ENCODE data around the gene SAYSD1. TPM values are rescaled to one million over a fixed set of nuclear protein-coding genes. Genes with fewer than 3 reads are reported as not detected.
A peak's percentile ranks its signal among the peaks of the same experiment; 100 is the strongest.

Gene SAYSD1
- total and polyA plus RNA-seq, 2 experiments from 2014 or later, result 14.4 to 20.2 TPM

DNA sequence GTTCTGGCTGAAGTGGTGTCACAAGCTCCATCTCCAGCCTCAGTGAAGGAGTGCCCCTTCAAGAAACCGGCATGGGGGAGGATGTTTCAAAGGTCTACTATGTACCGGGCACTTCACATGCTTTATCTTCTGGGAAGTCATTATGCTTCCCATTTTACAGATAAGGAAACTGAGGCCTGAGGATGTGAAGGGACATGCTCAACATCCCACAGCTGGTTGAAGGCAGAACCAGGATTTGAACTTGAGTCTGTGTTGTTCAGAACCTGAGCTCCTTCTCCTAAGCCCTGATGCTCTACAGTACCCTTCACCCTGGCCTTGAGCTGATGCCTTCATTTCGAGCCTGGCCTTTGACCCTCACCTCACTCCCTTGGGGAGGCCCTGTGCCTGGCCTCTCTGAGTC is 53.4 kb downstream of the SAYSD1 start:
- Histone ChIP-seq H4K20me1 (ENCODE audit: insufficient read depth) (no peaks in the 10 kb centered on the region), H3K9me2 (ENCODE audit: insufficient read depth) (no peaks in the 10 kb centered on the region), H3K9ac (no peak overlapping the region), H3K79me2 (ENCODE audit: insufficient read depth) (no peaks in the 10 kb centered on the region), H3F3A (ENCODE audit: insufficient read depth) (no peaks in the 10 kb centered on the region), H3K9me3 (ENCODE audit: low read depth) (no peaks in the 10 kb centered on the region), H3K27ac (no peak overlapping the region), H3K4me1 (ENCODE audit: insufficient read depth) (no peaks in the 10 kb centered on the region), H3K4me3 (no peak overlapping the region), H3K27me3 (replicated peaks; ENCODE audit: insufficient read depth) (0 out of 2 replicates have a peak, but pooled peaks cover 6% of the 10 kb centered on the region), H2AFZ (no peak overlapping the region), H3K36me3 (ENCODE audit: low read depth) (no peaks in the 10 kb centered on the region), H3K4me2 (ENCODE audit: unreplicated experiment) (no peak overlapping the region)
- 76 to 80% methylated on average over 3 of the region's 3 CpGs for WGBS, 2 experiments (ENCODE audit: low coverage in 1 of 2, low lambda C conversion rate in 2 of 2, missing lambda C conversion rate in 2 of 2)
- no peak for TF ChIP-seq EZH2 (IDR thresholded peaks at IDR 0.05; ENCODE audit: insufficient read depth, poor library complexity, severe bottlenecking)
- no peak for TF ChIP-seq EZH2phosphoT487 (IDR thresholded peaks at IDR 0.05; ENCODE audit: insufficient read depth, low read depth)
- no peak for DNase-seq
- in situ Hi-C loops (cut with MboI), result no loop called here

DNA sequence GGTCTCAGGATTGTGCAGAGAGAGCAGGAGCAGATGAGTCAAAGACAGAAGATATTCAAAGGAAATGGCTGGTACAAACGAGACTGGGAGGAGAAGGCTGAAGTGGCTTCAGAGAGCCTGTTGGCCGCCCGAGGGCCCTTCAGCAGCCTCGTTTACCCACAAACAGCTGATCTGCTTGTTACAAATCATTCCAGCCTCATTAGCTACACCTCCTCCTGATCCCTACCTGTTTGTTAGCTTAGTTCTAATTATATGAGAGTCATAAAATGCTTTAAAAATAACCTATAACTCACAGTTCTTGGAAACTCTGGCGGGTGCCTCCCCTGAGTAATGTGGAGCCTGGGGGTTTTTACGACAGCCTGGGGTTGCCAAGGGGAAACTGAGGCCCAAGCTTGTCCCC is 53.8 kb downstream of the SAYSD1 start:
- H3K9me3 ChIP-seq (ENCODE audit: low read depth), result no peaks in the 10 kb centered on the region
- H3K36me3 ChIP-seq (ENCODE audit: low read depth), result no peaks in the 10 kb centered on the region
- DNase-seq, result no peak
- no peak overlapping the region for H2AFZ ChIP-seq
- TF ChIP-seq EZH2 (IDR thresholded peaks at IDR 0.05; ENCODE audit: insufficient read depth, poor library complexity, severe bottlenecking), result no peak
- no peak for TF ChIP-seq EZH2phosphoT487 (IDR thresholded peaks at IDR 0.05; ENCODE audit: insufficient read depth, low read depth)
- 31 to 32% methylated on average over 6 of the region's 6 CpGs for WGBS, 2 experiments (ENCODE audit: low coverage in 1 of 2, low lambda C conversion rate in 2 of 2, missing lambda C conversion rate in 2 of 2)
- H3K79me2 ChIP-seq (ENCODE audit: insufficient read depth), result no peaks in the 10 kb centered on the region
- H3K4me1 ChIP-seq (ENCODE audit: insufficient read depth), result no peaks in the 10 kb centered on the region
- H3K27ac ChIP-seq, result no peak overlapping the region
- H3F3A ChIP-seq (ENCODE audit: insufficient read depth), result no peaks in the 10 kb centered on the region
- no peaks in the 10 kb centered on the region for H3K9me2 ChIP-seq (ENCODE audit: insufficient read depth)
- H4K20me1 ChIP-seq (ENCODE audit: insufficient read depth), result no peaks in the 10 kb centered on the region
- in situ Hi-C loops (cut with MboI), result no loop called here
- H3K4me2 ChIP-seq (ENCODE audit: unreplicated experiment), result no peak overlapping the region
- H3K9ac ChIP-seq, result no peak overlapping the region
- H3K4me3 ChIP-seq, result no peak overlapping the region
- 0 out of 2 replicates have a peak, but pooled peaks cover 6% of the 10 kb centered on the region for H3K27me3 ChIP-seq (replicated peaks; ENCODE audit: insufficient read depth)

DNA sequence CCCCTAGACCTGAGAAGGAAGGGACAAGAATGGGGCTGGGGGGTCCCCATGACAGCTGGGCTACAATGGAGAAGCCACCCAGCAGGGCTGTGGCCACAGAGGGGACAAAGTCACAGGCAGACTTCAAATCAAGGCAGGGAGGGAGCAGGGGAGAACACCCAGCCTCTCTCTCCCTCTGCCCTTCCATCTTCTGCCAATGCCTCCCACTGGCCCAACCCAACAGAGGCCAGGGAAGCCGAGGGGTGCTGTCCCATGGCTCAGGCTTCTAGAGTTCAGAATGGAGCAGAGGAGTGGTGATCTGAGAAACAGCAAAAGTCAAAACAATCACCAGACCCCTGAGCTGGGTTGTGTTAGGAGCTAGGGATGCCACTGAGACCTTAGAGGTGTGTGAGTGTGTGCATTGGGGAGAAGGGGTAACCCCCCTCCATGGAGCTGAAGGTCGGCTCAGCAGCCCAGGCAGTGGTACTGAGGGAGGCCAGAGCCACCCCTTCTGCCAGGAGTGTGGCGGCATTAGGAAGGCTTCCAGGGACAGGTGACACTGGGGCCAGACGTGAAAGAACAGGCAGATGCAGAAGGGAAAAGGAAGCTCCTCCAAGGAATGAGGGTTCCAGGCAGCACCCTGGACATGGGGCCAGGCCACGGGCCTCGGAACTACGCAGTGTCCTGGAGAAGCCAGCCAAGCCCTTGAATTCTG is 54.4 kb downstream of the SAYSD1 start:
- no peaks in the 10 kb centered on the region for H4K20me1 ChIP-seq (ENCODE audit: insufficient read depth)
- TF ChIP-seq EZH2 (IDR thresholded peaks at IDR 0.05; ENCODE audit: insufficient read depth, poor library complexity, severe bottlenecking) (no peak), EZH2phosphoT487 (IDR thresholded peaks at IDR 0.05; ENCODE audit: insufficient read depth, low read depth) (no peak)
- no peak overlapping the region for H3K4me2 ChIP-seq (ENCODE audit: unreplicated experiment)
- no peak overlapping the region for H3K9ac ChIP-seq
- H3K4me1 ChIP-seq (ENCODE audit: insufficient read depth), result no peaks in the 10 kb centered on the region
- no peaks in the 10 kb centered on the region for H3K36me3 ChIP-seq (ENCODE audit: low read depth)
- in situ Hi-C loops (cut with MboI), result no loop called here
- no peaks in the 10 kb centered on the region for H3K9me2 ChIP-seq (ENCODE audit: insufficient read depth)
- H2AFZ ChIP-seq, result no peak overlapping the region
- H3K4me3 ChIP-seq, result no peak overlapping the region
- H3K9me3 ChIP-seq (ENCODE audit: low read depth), result no peaks in the 10 kb centered on the region
- 56 to 63% methylated on average over 7 of the region's 7 CpGs for WGBS, 2 experiments (ENCODE audit: low coverage in 1 of 2, low lambda C conversion rate in 2 of 2, missing lambda C conversion rate in 2 of 2)
- no peak for DNase-seq
- no peaks in the 10 kb centered on the region for H3F3A ChIP-seq (ENCODE audit: insufficient read depth)
- no peaks in the 10 kb centered on the region for H3K79me2 ChIP-seq (ENCODE audit: insufficient read depth)
- H3K27ac ChIP-seq, result no peak overlapping the region
- H3K27me3 ChIP-seq (replicated peaks; ENCODE audit: insufficient read depth), result 0 out of 2 replicates have a peak, but pooled peaks cover 6% of the 10 kb centered on the region

DNA sequence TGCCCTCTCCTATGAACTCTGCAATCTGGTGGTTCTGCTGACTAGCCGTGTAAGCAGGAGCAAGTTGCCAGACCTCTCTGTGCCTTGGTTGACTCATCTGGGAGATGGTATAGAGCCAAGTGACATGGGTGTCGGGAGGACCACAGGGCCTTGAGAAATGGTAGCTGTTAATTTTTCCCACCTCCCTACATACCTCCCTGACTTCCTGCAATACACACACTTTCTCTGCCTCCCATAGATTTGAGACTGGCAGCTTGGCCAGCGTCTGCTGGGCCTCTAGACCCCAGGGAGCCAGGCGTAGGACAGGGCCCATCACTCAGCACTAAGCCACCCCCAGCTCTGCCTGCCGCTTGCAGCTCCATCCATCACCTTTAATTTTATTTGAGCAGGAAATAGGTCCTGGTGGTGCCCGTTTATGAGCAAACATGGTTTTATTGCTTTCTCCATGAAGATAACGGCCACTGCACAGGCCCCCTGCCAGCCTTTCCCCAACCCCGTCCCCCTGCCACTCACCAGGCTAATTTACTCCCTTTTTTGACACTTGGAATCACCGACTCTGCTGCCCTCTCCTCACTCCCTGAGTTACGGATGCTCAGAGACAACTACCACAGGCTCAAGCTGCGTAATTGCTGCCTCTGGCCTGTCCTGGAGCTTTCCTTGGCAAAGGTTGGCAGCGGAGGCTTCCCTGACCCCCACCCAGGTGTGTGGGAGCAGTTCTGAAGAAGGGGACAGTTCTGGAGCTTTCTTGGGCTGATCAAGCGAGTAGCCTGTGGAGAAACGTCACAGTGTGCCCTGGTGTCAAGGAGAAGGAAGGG is 55.3 kb downstream of the SAYSD1 start:
- no peaks in the 10 kb centered on the region for H3K4me1 ChIP-seq (ENCODE audit: insufficient read depth)
- 27 to 31% methylated on average over 13 to 14 of the region's 14 CpGs for WGBS, 2 experiments (ENCODE audit: low coverage in 1 of 2, low lambda C conversion rate in 2 of 2, missing lambda C conversion rate in 2 of 2)
- H3K4me2 ChIP-seq (ENCODE audit: unreplicated experiment), result no peak overlapping the region
- no peaks in the 10 kb centered on the region for H3K9me3 ChIP-seq (ENCODE audit: low read depth)
- H3K27me3 ChIP-seq (replicated peaks; ENCODE audit: insufficient read depth), result 0 out of 2 replicates have a peak, but pooled peaks cover 6% of the 10 kb centered on the region
- H3K27ac ChIP-seq, result no peak overlapping the region
- H3K9me2 ChIP-seq (ENCODE audit: insufficient read depth), result no peaks in the 10 kb centered on the region
- peak; percentile 30 for DNase-seq
- no peak overlapping the region for H3K4me3 ChIP-seq
- H2AFZ ChIP-seq, result no peak overlapping the region
- H3F3A ChIP-seq (ENCODE audit: insufficient read depth), result no peaks in the 10 kb centered on the region
- TF ChIP-seq EZH2 (IDR thresholded peaks at IDR 0.05; ENCODE audit: insufficient read depth, poor library complexity, severe bottlenecking) (no peak), EZH2phosphoT487 (IDR thresholded peaks at IDR 0.05; ENCODE audit: insufficient read depth, low read depth) (no peak)
- no peaks in the 10 kb centered on the region for H4K20me1 ChIP-seq (ENCODE audit: insufficient read depth)
- H3K9ac ChIP-seq, result no peak overlapping the region
- in situ Hi-C loops (cut with MboI), result no loop called here
- H3K79me2 ChIP-seq (ENCODE audit: insufficient read depth), result no peaks in the 10 kb centered on the region
- H3K36me3 ChIP-seq (ENCODE audit: low read depth), result no peaks in the 10 kb centered on the region

Data from GM23248 (cell line).